HEK293 (cell line): ENCODE results near the gene NFKB1.
"Not testable (repeated sequence)": the region's sequence is repeated elsewhere in the genome, so short reads cannot be mapped to it uniquely, and the experiment has no call there.

Experiments used
- CTCF ChIA-PET: fragments of 350-600 bp; formaldehyde crosslinking; extraction: SDS; loops from one replicate; lab custom pipeline; 2021; ENCODE audit warnings: antibody characterized with exemption; lab: Yijun Ruan, JAX
- POLR2A ChIA-PET: fragments of 300-600 bp; formaldehyde crosslinking; extraction: SDS; loops from one replicate; lab custom pipeline; 2020; ENCODE audit warnings: antibody characterized with exemption, inconsistent platforms; lab: Yijun Ruan, JAX
- H3K27ac ChIP-seq: fragments of 200-500 bp; sonication (Bioruptor generic); 2 replicates; pipeline ENCODE4 v1.5.1; 2014; ENCODE audit warnings: low read depth, low read length, control low read depth, inconsistent platforms; ENCODE audit errors: extremely low read depth
- H3K36me3 ChIP-seq, 2 experiments: fragments of 200-500 bp in 1 of 2; sonication (Bioruptor generic) in 1 of 2; 1 replicate in 1 of 2; 2 replicates in 1 of 2; pipeline ENCODE4 v1.5.1; 2014 to 2017; ENCODE audit warnings: inconsistent platforms in 2 of 2, low read length in 2 of 2; ENCODE audit not compliant: control insufficient read depth in 2 of 2, insufficient read depth in 1 of 2
- H3K4me1 ChIP-seq: fragments of 200-500 bp; sonication (Bioruptor generic); 2 replicates; pipeline ENCODE4 v1.5.1; 2014; ENCODE audit warnings: mild to moderate bottlenecking, low read length, inconsistent platforms; ENCODE audit not compliant: control insufficient read depth, insufficient read depth
- H3K4me3 ChIP-seq: 2 replicates; pipeline ENCODE4 v1.5.1; 2011; ENCODE audit warnings: low read depth, mild to moderate bottlenecking, control low read depth, low read length, moderate library complexity
- H3K9me3 ChIP-seq: fragments of 200-500 bp; sonication (Bioruptor generic); 2 replicates; pipeline ENCODE4 v1.5.1; 2014; ENCODE audit warnings: low read depth, low read length, inconsistent platforms; ENCODE audit not compliant: control insufficient read depth, insufficient read depth
- PRDM1 ChIP-seq: fragments of 450-650 bp; formaldehyde crosslinking; IDR thresholded peaks from 2 replicates; pipeline ENCODE4; 2016; ENCODE audit warnings: missing biosample characterization, missing genetic modification characterization
- RBAK ChIP-seq: fragments of 450-650 bp; formaldehyde crosslinking; IDR thresholded peaks from 2 replicates; pipeline ENCODE4 v1.5.1; 2016; ENCODE audit warnings: missing biosample characterization, missing genetic modification characterization
- SETDB1 ChIP-seq: IDR thresholded peaks from one replicate; pipeline ENCODE4 v1.6.1; 2017; ENCODE audit warnings: mild to moderate bottlenecking, low read length, moderate library complexity, mixed read lengths; ENCODE audit not compliant: insufficient read length
- ZNF140 ChIP-seq: fragments of 450-650 bp; formaldehyde crosslinking; IDR thresholded peaks from 2 replicates; pipeline ENCODE4 v1.5.1; 2016; ENCODE audit warnings: missing biosample characterization, missing genetic modification characterization
- ZNF146 ChIP-seq: fragments of 450-650 bp; formaldehyde crosslinking; IDR thresholded peaks from 2 replicates; pipeline ENCODE4 v1.5.1; 2016; ENCODE audit warnings: missing biosample characterization, missing genetic modification characterization
- ZNF239 ChIP-seq: fragments of 450-650 bp; formaldehyde crosslinking; IDR thresholded peaks from 2 replicates; pipeline ENCODE4 v1.5.1; 2016; ENCODE audit warnings: missing biosample characterization, missing genetic modification characterization
- ZNF416 ChIP-seq: fragments of 450-650 bp; formaldehyde crosslinking; IDR thresholded peaks from 2 replicates; pipeline ENCODE4 v1.5.1; 2016; ENCODE audit warnings: missing biosample characterization, missing genetic modification characterization
- ZNF514 ChIP-seq: fragments of 450-650 bp; formaldehyde crosslinking; IDR thresholded peaks from 2 replicates; pipeline ENCODE4 v1.5.1; 2016; ENCODE audit warnings: missing biosample characterization, missing genetic modification characterization
- ZNF529 ChIP-seq: fragments of 450-650 bp; formaldehyde crosslinking; IDR thresholded peaks from 2 replicates; pipeline ENCODE4 v1.5.1; 2017; ENCODE audit warnings: missing genetic modification characterization, missing biosample characterization; ENCODE audit not compliant: insufficient replicate concordance
- ZNF776 ChIP-seq: fragments of 450-650 bp; formaldehyde crosslinking; IDR thresholded peaks from 2 replicates; pipeline ENCODE4 v1.5.0; 2017; ENCODE audit warnings: missing biosample characterization, missing genetic modification characterization, borderline replicate concordance
- ZNF785 ChIP-seq: fragments of 450-650 bp; formaldehyde crosslinking; IDR thresholded peaks from 2 replicates; pipeline ENCODE4 v1.5.1; 2016; ENCODE audit warnings: missing biosample characterization, missing genetic modification characterization
- TF ChIP-seq, protein P1 (sequence below): fragments of 450-650 bp; formaldehyde crosslinking; IDR thresholded peaks from 2 replicates; pipeline ENCODE4 v1.5.1; 2016; ENCODE audit warnings: missing biosample characterization, missing genetic modification characterization, borderline replicate concordance
- TF ChIP-seq, protein P2 (sequence below): sonication (generic); formaldehyde crosslinking; IDR thresholded peaks from 2 replicates; pipeline ENCODE4 v1.8.1; 2022; ENCODE audit warnings: mild to moderate bottlenecking, moderate library complexity, missing genetic modification reagents
- TF ChIP-seq, protein P3 (sequence below): IDR thresholded peaks from 2 replicates; pipeline ENCODE4 v1.6.1; 2011; ENCODE audit warnings: mild to moderate bottlenecking, low read depth, low read length, borderline replicate concordance

NFKB1 gene

DNA sequence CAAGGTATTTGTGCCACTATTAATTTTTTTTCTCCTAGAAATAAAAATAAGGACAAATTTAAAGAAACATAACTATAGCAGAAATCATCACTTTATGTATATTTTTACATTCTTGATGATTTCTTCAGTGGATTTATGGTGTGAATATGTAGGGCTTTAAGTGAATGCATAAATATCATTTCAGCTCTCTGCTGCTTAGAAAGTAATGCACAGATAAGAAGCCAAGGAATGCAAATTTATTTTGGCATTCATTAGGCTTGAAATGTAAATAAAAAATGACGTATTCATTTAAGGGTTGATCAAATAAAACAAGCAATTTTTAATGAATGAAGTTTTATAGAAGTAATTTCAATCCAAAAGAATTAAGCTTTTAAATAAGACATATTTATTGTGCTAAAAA is 66.3 kb downstream of the NFKB1 start:
- H3K9me3 ChIP-seq: no peaks in the 10 kb centered on the region
- POLR2A ChIA-PET: no interaction called here
- no peaks in the 10 kb centered on the region for H3K36me3 ChIP-seq
- TF ChIP-seq, protein P1, sequence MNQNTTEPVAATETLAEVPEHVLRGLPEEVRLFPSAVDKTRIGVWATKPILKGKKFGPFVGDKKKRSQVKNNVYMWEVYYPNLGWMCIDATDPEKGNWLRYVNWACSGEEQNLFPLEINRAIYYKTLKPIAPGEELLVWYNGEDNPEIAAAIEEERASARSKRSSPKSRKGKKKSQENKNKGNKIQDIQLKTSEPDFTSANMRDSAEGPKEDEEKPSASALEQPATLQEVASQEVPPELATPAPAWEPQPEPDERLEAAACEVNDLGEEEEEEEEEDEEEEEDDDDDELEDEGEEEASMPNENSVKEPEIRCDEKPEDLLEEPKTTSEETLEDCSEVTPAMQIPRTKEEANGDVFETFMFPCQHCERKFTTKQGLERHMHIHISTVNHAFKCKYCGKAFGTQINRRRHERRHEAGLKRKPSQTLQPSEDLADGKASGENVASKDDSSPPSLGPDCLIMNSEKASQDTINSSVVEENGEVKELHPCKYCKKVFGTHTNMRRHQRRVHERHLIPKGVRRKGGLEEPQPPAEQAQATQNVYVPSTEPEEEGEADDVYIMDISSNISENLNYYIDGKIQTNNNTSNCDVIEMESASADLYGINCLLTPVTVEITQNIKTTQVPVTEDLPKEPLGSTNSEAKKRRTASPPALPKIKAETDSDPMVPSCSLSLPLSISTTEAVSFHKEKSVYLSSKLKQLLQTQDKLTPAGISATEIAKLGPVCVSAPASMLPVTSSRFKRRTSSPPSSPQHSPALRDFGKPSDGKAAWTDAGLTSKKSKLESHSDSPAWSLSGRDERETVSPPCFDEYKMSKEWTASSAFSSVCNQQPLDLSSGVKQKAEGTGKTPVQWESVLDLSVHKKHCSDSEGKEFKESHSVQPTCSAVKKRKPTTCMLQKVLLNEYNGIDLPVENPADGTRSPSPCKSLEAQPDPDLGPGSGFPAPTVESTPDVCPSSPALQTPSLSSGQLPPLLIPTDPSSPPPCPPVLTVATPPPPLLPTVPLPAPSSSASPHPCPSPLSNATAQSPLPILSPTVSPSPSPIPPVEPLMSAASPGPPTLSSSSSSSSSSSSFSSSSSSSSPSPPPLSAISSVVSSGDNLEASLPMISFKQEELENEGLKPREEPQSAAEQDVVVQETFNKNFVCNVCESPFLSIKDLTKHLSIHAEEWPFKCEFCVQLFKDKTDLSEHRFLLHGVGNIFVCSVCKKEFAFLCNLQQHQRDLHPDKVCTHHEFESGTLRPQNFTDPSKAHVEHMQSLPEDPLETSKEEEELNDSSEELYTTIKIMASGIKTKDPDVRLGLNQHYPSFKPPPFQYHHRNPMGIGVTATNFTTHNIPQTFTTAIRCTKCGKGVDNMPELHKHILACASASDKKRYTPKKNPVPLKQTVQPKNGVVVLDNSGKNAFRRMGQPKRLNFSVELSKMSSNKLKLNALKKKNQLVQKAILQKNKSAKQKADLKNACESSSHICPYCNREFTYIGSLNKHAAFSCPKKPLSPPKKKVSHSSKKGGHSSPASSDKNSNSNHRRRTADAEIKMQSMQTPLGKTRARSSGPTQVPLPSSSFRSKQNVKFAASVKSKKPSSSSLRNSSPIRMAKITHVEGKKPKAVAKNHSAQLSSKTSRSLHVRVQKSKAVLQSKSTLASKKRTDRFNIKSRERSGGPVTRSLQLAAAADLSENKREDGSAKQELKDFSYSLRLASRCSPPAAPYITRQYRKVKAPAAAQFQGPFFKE (tag by site-specific recombination): no peak
- no peak for TF ChIP-seq SETDB1
- TF ChIP-seq ZNF776 (tag by site-specific recombination): no peak
- no peak for TF ChIP-seq ZNF416 (tag by site-specific recombination)
- TF ChIP-seq, protein P2, sequence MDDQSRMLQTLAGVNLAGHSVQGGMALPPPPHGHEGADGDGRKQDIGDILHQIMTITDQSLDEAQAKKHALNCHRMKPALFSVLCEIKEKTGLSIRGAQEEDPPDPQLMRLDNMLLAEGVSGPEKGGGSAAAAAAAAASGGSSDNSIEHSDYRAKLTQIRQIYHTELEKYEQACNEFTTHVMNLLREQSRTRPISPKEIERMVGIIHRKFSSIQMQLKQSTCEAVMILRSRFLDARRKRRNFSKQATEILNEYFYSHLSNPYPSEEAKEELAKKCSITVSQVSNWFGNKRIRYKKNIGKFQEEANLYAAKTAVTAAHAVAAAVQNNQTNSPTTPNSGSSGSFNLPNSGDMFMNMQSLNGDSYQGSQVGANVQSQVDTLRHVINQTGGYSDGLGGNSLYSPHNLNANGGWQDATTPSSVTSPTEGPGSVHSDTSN: no peak
- no peak overlapping the region for H3K27ac ChIP-seq
- CTCF ChIA-PET: interaction anchor here (0.6 kb wide), 1 partner anchor 402 kb away, joined by 3 read pairs; no protein-coding TSS in a partner anchor
- no peak overlapping the region for H3K4me3 ChIP-seq
- no peaks in the 10 kb centered on the region for H3K4me1 ChIP-seq

DNA sequence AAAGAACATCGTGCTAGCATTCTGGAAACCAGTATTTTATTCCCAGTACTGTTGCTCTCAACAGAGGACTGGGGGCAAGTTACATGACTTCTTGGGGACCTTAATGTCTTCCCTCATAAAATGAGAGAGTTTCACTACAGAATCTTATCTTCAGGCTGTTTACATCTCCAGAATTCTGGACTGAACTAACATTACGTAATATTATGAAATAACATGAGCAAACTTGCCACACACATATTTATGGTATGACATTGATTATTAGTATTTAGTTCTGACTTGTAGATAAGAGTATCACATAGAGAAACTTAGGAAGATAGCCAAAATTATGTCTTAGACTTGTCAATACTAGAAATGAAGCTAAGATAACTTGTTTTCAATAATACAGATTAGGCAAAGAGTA is 68.0 kb downstream of the NFKB1 start:
- Histone ChIP-seq H3K36me3 (no peaks in the 10 kb centered on the region), H3K9me3 (no peaks in the 10 kb centered on the region), H3K4me1 (no peaks in the 10 kb centered on the region), H3K27ac (no peak overlapping the region), H3K4me3 (no peak overlapping the region)
- POLR2A ChIA-PET: no interaction called here
- CTCF ChIA-PET: no interaction called here
- TF ChIP-seq ZNF514: no peak
- TF ChIP-seq PRDM1 (tag by site-specific recombination): no peak
- no peak for TF ChIP-seq ZNF140 (tag by site-specific recombination)
- TF ChIP-seq, protein P3, sequence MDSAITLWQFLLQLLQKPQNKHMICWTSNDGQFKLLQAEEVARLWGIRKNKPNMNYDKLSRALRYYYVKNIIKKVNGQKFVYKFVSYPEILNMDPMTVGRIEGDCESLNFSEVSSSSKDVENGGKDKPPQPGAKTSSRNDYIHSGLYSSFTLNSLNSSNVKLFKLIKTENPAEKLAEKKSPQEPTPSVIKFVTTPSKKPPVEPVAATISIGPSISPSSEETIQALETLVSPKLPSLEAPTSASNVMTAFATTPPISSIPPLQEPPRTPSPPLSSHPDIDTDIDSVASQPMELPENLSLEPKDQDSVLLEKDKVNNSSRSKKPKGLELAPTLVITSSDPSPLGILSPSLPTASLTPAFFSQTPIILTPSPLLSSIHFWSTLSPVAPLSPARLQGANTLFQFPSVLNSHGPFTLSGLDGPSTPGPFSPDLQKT: no peak
- no peak for TF ChIP-seq RBAK (tag by site-specific recombination)
- no peak for TF ChIP-seq ZNF239 (tag by site-specific recombination)
- no peak for TF ChIP-seq ZNF529 (tag by site-specific recombination)
- TF ChIP-seq ZNF785: no peak

DNA sequence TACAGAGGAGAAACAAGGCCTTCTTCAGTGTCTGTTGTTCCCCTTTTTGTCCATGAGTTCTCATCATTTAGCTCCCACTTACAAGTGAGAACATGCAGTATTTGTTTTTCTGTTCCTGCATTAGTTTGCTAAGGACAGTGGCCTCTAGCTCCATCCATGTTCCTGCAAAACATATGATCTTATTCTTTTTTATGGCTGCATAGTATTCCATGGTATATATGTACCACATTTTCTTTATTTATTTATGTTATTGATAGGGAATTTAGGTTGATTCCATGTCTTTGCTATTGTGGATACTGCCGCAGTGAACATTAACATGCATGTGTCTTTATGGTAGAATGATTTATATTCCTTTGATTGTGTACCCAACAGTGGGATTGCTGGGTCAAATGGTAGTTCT is 69.1 kb downstream of the NFKB1 start:
- CTCF ChIA-PET, H3K36me3 ChIP-seq, H3K9me3 ChIP-seq, H3K27ac ChIP-seq, H3K4me1 ChIP-seq, POLR2A ChIA-PET, H3K4me3 ChIP-seq: not testable (repeated sequence)
- TF ChIP-seq ZNF146 (tag by site-specific recombination): peak; percentile 51; the same call in 1 of the 2 replicates
